Stomach (tissue), 9 donors: ENCODE measurements around the gene TMEM256. TPM values are rescaled to one million over a fixed set of nuclear protein-coding genes. Genes with fewer than 3 reads are reported as not detected.

ENCODE experiments used
- DNase-seq, 2 donors: peaks; one replicate each; pipeline versions ENCODE4 v3.0.0 to v3.0.0-alpha.2; 2013 to 2019
- H3K27ac ChIP-seq, 5 donors: fragments of 200-600 bp in 4 of 5; sonication (generic) in 4 of 5; one replicate each; pipeline ENCODE4 v1.5.1; 2013 to 2019; ENCODE audit warnings: mild to moderate bottlenecking in 1 of 5, moderate library complexity in 1 of 5
- H3K27me3 ChIP-seq, 3 donors: fragments of 200-600 bp; sonication (generic); one replicate each; pipeline ENCODE4 v1.5.1; 2017 to 2019; ENCODE audit warnings: mixed run types in 1 of 3
- H3K36me3 ChIP-seq, 4 donors: fragments of 200-600 bp; sonication (generic); 1 replicate in 3 of 4; 2 replicates in 1 of 4; pipeline ENCODE4 v1.5.1; 2016 to 2019
- H3K4me1 ChIP-seq, 4 donors: fragments of 200-600 bp; sonication (generic); one replicate each; pipeline ENCODE4 v1.5.1; 2016 to 2019
- H3K4me3 ChIP-seq, 4 donors: fragments of 200-600 bp; sonication (generic) in 3 of 4; one replicate each; pipeline ENCODE4 v1.5.1; 2016 to 2019; ENCODE audit warnings: mild to moderate bottlenecking in 1 of 4
- H3K9me3 ChIP-seq, 4 donors: fragments of 200-600 bp; sonication (generic); one replicate each; pipeline ENCODE4 v1.5.1; 2016 to 2019
- CTCF ChIP-seq, 7 experiments: fragments of 450-650 bp in 4 of 7; fragments of 200-600 bp in 3 of 7; sonication (generic) in 3 of 7; IDR thresholded peaks; one replicate each; pipeline ENCODE4 v1.5.1; 2016 to 2019; ENCODE audit warnings: antibody characterized with exemption in 7 of 7, control low read depth in 2 of 7, mild to moderate bottlenecking in 1 of 7
- EP300 ChIP-seq: sonication (generic); formaldehyde crosslinking; IDR thresholded peaks from one replicate; pipeline ENCODE4 v1.6.1; 2017; ENCODE audit warnings: antibody characterized with exemption
- POLR2A ChIP-seq, 4 donors: fragments of 450-650 bp; IDR thresholded peaks; one replicate each; pipeline ENCODE4 v1.6.1; 2016; ENCODE audit warnings: antibody characterized with exemption in 4 of 4, control low read depth in 2 of 4, mild to moderate bottlenecking in 1 of 4, moderate library complexity in 1 of 4
- POLR2AphosphoS5 ChIP-seq, 3 donors: sonication (generic); formaldehyde crosslinking; IDR thresholded peaks; one replicate each; pipeline ENCODE4 v1.6.1; 2016; ENCODE audit warnings: antibody characterized with exemption in 3 of 3
- WGBS, 5 donors: extraction: QIAGEN DNeasy Blood & Tissue Kit in 3 of 5; methylation state at CpG; one replicate each; pipeline versions ENCODE4 v1.1.5 to v1.1.7; 2013 to 2018; 5-methylcytosine and 5-hydroxymethylcytosine counted together
- intact Hi-C: fragments of 100-400 bp; cut with DNase I; formaldehyde crosslinking; loops from one replicate; pipeline ENCODE4 v1.15.1; 2023; ENCODE audit warnings: low total_unique reads
- polyA plus RNA-seq, 3 donors: library from polyadenylated mRNA; stranded (reverse); fragments of 200-250 nt; gene quantifications; one replicate each; pipeline ENCODE4 v1.2.3, GENCODE V29; 2013
- total RNA-seq, 5 donors: library from RNA; depleted of rRNA; stranded (reverse); fragments of >200 nt; gene quantifications; one replicate each; pipeline versions ENCODE4 v1.1.0 to v1.2.3, GENCODE V29; 2014 to 2016
- donor health status: healthy with polysubstance abuse.
- donor health status: Bipolar disorder and iron deficiency.
- donor health status: healthy.

Gene TMEM256
- total and polyA plus RNA-seq, 8 donors = 39.8 to 347 (median 253) TPM; not detected in 1

- intact Hi-C loops = loop anchor here (5.0 kb wide), 1 partner anchor 39 kb away; the partner anchor contains the start of gene ZBTB4
- peaks cover 34 to 68% (median 63%) of the 10 kb centered on the region in 4 donors for H3K4me1 ChIP-seq
Measured at GRCh38 chr17:7437950-7438614, 34.2 kb upstream of the TMEM256 start.

GRCh38 chr17:7437369-7437863 lies 33.5 kb upstream of the TMEM256 start:
- Histone ChIP-seq H3K27me3 (peaks cover 11 to 88% (median 40%) of the 10 kb centered on the region in 3 donors), H3K36me3 (no peaks in the 10 kb centered on the region), H3K9me3 (no peaks in the 10 kb centered on the region), H3K4me3 (peak overlapping the region; percentile 47 to 62 (median 54)), H3K4me1 (peaks cover 34 to 68% (median 63%) of the 10 kb centered on the region in 4 donors), H3K27ac (peak overlapping the region; percentile 79 to 90 (median 84))
- WGBS, 5 donors = 30 to 68% (median 36%) methylated on average over 11 to 31 of the region's 31 CpGs
- no peak for DNase-seq
- intact Hi-C loops = loop anchor here (5.0 kb wide), 1 partner anchor 40 kb away; the partner anchor contains the start of gene ZBTB4
- TF ChIP-seq POLR2AphosphoS5 (IDR thresholded peaks at IDR 0.05) = no peak
- no peak for TF ChIP-seq POLR2A (IDR thresholded peaks at IDR 0.05)
- TF ChIP-seq CTCF (IDR thresholded peaks at IDR 0.05) = no peak
- no peak for TF ChIP-seq EP300

More at GRCh38 chr17:7437950-7438614, 34.2 kb upstream of the TMEM256 start:
- no peaks in the 10 kb centered on the region for H3K9me3 ChIP-seq
- peak; percentile 53 to 87 for DNase-seq
- no peaks in the 10 kb centered on the region for H3K36me3 ChIP-seq
- peak overlapping the region; percentile 25 to 62 (median 46) for H3K4me3 ChIP-seq
- 20 to 36% (median 23%) methylated on average over 24 to 48 of the region's 48 CpGs for WGBS, 5 donors
- TF ChIP-seq EP300 = no peak
- TF ChIP-seq POLR2AphosphoS5 (IDR thresholded peaks at IDR 0.05) = no peak
- TF ChIP-seq CTCF (IDR thresholded peaks at IDR 0.05) = no peak
- no peak for TF ChIP-seq POLR2A (IDR thresholded peaks at IDR 0.05)
- peaks cover 11 to 94% (median 40%) of the 10 kb centered on the region in 3 donors for H3K27me3 ChIP-seq
- H3K27ac ChIP-seq = peak overlapping the region in 2 of 5 donors; percentile 24 to 29

GRCh38 chr17:7436556-7437368 lies 32.9 kb upstream of the TMEM256 start:
- H3K36me3 ChIP-seq = no peaks in the 10 kb centered on the region
- 4 to 13% (median 4%) methylated on average over 19 to 92 of the region's 92 CpGs for WGBS, 5 donors
- peak overlapping the region; percentile 79 to 90 (median 84) for H3K27ac ChIP-seq
- H3K9me3 ChIP-seq = no peaks in the 10 kb centered on the region
- intact Hi-C loops = loop anchor here (5.0 kb wide), 1 partner anchor 41 kb away; the partner anchor contains the start of gene ZBTB4
- TF ChIP-seq EP300 (no peak), POLR2A (IDR thresholded peaks at IDR 0.05) (no peak), POLR2AphosphoS5 (IDR thresholded peaks at IDR 0.05) (peak; percentile 41 to 72 (median 67)), CTCF (IDR thresholded peaks at IDR 0.05) (peak in 5 of 7 experiments; percentile 48 to 92 (median 84))
- H3K4me1 ChIP-seq = peaks cover 34 to 68% (median 63%) of the 10 kb centered on the region in 4 donors
- DNase-seq = peak; percentile 90 to 95
- peak overlapping the region; percentile 47 to 62 (median 54) for H3K4me3 ChIP-seq
- H3K27me3 ChIP-seq = peaks cover 11 to 84% (median 40%) of the 10 kb centered on the region in 3 donors
